HG03175 (cell line): ENCODE measurements around the gene CA6.
"Not testable (repeated sequence)": the region's sequence is repeated elsewhere in the genome, so short reads cannot be mapped to it uniquely, and the experiment has no call there.

Experiments
- ATAC-seq: cut with Tn5 transposase; IDR thresholded peaks from one replicate; pipeline ENCODE4 v1.9.1; 2021; ENCODE audit warnings: mild to moderate bottlenecking, moderate library complexity; ENCODE audit not compliant: unreplicated experiment

CA6 gene

DNA sequence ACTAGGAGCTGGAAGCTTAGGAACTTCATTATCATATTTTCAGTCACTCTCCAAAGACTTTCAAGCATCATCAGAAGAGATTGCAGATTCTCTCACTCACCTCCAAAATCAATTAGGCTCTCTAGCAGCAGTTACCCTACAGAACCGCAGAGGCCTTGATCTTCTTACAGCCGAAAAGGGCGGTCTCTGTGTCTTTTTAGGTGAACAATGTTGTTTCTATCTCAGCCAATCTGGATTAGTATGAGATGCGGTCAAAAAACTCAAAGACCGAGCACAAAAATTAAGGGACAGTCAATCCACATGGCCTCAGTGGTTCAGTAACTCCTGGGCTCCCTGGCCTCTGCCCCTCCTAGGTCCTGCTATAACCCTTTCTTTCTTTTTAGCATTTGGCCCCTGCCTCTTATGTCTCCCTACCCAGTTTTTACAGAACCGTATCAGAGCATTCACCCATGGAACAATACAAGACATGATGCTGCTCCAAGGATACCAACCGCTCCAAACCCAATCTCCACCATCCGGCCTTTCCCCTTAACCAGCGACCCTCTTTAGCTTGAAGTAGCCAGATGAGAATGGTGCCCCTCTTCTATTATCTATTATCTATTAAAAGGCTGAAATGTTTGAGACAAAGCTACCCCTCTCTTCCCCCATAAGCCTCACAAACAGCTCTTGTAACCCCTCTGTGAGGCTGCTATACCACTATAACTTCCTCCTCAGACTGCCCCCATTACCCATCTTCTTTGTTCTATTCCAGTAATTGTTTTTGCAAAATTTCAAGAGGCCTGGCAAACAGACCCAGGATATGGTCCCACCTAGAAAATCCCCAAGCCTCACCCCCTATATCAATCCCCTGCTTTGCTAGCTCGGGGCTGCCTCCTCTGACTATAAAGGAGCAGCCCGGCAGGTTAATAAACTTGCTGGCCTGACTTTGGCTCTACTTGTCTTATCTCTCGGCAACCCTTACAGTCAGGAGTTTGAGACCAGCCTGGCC, 18.7 kb upstream of the CA6 start:
- no peak for ATAC-seq

DNA sequence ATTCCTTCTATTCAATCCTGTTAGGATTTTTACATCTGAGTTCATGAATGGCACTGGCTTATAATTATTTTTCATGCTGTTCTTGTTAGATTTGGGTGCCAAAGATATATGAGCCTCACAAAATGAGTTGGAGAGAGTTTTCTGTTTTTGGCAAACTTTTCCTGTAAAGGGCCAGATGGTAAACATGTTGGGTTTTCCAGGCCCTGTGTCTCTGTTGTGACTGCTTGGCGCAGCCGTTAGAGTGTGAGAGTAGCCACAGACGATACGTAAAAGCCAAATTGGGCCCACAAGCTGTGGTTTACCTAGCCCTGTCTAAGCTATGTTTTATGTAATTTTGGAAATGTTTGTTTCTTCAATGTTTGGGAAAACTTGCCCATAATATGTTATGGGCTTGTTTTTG, 15.6 kb upstream of the CA6 start:
- no peak for ATAC-seq

DNA sequence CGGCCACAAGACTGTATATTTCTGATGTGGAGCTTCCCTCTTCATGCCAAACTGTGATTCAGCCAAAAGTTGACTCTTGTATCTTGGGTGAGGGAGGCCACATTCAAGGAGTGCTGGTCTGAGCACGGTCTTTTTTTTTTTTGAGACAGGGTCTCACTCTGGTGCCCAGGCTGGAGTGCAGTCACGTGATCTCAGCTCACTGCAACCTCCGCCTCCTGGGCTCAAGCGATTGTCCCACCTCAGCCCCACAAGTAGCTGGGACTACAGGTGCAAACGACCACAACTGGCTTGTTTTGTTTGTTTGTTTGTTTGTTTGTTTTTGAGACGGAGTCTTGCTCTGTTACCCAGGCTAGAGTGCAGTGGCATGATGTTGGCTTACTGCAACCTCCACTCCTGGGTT, 8.6 kb upstream of the CA6 start:
- not testable (repeated sequence) for ATAC-seq

DNA sequence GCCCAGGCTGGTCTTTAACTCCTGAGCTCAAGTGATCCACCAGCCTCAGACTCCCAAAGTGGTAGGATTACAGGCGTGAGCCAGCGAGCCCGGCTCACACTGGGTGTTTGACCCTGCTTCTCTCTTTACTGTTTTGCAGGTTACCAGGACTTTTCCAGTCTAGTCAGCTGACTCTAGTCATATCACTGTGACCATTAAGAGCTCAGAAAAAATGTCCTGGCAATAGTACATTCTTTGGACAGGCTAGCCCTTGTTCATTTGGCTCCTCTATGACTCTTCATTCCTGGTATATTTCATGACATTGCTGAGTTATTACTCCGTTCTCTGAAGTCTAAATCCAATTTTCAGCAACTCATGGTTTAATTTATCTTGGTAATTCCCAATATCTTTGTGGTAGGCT, 8.0 kb upstream of the CA6 start:
- no peak for ATAC-seq

DNA sequence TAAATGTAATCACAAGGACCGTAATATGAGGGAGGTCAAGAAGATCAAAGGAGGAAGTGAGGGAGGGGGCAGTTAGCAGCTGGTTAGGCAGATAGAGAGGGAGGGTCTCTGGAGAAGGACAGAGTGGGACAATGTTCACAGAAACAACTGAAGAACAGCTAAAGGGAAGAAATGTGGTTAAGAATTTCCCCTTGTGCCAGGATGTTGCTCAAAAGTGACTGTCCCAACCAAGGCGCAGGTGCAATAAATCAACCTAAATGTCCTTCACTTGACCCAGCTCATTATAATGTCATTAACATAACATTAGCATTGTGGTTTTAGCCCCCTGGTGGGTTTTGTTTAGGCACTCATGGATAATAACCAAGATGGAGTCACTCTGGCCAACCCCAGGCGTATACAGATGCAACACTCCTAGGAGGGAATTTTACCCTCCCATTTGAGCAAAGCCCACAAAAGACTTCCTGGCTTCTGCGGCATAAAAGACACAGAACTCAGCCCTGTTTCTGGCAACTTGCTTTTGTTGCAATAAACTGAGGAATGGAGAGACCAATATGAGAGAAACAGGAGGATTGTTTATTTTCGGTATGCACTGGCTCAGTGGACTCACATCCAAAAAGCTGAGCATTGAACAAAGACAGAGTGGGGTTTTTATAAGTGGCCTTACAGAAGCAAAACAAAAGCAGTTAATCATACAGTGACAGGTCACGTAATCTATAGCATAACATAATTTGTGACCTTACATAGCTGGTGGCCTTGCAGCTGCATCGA, 7.3 kb upstream of the CA6 start:
- no peak for ATAC-seq

DNA sequence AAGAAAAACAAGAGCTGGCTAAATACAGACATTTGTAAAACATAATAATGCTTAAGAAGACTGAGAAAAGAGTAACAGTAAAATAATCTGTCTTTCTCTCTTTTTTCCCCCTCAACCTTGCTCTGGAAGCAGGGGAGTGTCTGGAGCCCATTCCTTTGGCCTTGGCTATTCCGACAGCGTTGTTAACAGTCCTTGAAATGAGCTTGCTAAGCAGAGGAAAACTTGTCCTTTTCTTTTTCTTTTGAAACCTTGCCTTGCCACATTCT, 6.7 kb upstream of the CA6 start:
- ATAC-seq = no peak

DNA sequence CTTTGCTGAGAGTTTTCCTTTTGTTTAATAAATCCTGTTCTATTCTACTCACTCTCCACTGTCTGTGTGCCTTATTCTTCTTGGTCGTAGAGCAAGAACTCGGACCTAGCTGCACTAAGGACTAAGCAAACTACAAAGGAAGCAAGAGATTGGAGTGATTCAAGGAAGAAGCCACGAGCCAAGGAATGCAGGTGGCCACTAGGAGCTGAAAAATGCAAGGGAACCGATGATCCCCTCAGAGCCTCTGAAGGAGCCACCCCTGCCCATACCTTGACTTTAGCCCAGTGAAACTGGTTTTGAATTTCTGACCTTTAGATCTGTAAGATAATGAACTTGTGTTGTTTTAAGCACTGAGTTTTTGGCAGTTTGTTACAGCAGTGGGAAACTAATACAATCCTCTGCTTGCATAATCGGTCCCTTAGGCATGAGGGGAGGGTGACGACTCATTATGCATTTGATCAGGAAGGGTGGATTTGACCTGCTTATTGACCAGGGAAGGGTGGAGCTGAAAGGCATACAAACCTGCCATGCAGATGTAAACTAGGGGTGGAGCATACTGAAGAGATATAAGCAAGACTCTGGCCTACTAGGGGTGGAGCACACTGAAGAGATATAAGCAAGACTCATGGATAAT, 6.2 kb upstream of the CA6 start:
- no peak for ATAC-seq

DNA sequence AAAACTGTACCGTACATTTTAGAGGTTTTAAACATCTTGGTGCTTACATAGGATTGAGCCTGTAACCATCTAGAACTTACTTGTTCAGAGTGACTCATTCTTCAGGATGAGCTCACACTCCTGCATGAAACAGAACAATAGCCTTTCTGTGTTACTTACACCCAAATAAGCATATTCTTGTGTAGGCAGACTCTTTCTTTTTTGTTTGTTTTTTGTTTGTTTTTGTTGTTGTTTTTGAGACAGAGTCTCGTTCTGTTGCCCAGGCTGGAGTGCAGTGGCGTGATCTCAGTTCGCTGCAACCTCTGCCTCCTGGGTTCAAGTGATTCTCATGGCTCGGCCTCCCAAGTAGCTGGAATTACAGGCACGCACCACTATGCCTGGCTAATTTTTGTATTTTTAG, 3.8 kb upstream of the CA6 start:
- ATAC-seq = no peak

DNA sequence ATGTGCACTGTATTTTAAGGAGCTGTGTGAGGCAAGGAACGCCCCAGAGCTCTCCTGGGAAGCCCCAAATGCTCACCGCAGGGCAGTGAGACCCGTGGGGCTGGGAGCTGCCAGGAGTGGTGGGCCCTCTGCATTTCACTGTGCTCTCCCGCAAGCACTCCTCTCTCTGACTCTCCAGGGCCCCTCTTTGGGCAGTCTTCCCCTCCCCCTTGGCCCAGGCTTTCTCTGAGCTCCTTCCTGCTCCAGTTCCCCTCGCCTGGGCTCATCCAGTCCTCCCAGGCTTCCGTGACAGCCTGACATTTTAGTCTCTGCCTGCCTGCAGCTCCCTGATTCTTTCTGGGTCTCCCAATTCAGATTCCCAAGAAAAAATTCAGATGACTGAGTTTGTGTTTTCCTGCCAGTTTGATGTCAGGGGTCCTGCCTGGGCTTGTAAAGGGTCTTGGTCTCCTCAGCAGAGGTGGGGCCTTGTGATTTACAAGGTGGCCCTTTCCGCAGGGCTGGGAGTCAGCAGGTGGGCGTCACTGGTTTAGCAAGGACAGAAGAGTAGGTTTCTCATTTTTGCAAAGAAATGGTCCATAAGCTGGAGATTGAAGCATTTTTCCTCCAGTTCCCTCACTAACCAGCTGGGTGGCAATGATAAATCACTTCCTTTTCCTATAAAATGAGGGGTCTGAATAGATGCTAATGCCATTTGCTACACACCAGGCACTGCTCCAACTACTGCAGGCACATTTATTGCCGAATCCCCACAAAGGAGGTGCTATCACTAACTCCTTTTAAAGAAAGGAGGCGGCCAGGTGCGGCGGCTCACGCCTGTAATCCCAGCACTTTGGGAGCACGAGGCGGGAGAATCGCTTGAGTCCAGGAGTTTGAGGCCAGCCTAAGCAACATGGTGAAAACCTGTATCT, 1.9 kb upstream of the CA6 start:
- ATAC-seq = no peak

DNA sequence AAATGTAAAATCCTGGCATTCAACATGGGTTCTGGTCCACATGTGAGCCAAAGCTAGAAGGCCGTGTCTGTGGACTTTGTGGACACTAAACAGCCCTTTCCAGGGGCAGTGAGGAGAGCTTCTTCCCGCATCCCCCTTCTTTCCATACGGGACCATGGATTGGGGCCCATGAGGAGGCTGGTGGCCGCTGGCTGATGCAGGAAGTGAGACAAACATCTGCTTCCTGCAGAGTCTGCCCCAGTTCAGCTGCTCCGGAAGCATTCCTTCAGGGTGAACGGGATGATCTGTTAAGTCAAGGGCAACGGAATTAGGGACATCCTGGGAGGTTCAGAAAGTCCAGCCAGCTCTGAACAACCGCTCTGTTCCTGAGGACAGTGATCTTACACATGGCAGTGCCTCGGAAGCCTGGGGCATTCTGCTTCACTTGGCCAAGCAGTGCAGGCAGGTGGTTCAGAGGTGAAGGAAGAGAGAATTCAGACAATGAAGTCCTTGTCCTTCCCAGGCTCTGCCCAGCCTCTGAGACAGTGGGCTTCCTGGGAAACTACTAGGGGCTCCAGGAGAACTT, 1.5 kb downstream of the CA6 start:
- no peak for ATAC-seq

DNA sequence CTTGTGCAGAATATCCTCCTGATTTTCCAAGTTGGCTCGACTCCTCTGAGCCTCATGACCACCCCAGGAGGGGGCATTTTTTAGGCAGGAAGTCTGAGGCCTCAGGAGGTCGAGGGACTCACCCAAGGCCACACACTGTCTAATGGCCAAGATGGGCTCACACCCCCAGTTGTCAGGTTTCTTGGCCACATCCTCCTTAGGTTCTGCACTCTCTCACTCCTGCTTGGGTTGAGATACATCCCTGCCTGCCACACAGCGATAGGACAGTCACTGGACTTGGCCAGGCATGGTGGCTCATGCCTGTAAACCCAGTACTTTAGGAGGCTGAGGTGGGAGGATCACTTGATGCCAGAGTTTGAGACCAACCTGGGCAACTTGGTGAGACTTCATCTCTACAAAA, 4.6 kb downstream of the CA6 start:
- ATAC-seq = no peak

DNA sequence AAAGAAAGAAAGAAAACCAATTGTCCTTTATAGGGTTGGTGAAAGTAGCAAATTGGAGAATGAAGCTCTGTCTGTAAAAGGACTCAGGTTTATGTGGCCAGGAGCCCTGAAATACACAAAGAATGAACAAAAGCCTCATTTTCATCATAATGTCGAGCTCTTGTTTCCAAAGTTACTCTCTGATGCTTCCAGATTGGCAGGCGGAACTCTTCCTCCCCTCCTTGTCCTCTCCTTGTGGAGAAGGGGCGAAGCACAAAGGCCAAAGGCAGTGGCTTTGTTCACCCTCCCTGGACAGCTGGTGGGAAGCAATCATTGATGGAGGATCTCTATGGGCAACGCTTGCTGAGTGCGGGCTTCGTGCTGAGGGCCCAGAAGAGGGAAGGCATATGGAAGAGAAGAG, 5.6 kb downstream of the CA6 start:
- ATAC-seq = no peak

DNA sequence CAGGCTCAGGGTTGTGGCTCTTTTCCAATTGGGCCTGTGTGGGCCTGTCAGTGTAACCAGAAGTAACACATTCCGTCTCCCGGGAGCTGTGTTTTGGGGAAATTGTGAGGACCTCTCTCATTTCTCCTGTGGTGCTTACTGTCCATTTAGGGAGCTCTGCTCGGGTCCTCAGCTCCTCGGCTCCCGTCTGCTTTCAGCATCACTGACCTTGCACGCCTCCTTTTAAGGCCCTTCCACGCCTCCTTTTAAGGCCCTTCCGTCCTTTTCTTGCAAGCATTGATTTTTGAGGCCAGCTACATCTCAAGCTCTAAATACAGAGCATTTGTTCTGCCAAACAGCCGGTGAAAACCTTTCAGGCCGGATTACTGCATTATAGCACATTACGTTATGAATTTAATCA, 9.7 kb downstream of the CA6 start:
- no peak for ATAC-seq

DNA sequence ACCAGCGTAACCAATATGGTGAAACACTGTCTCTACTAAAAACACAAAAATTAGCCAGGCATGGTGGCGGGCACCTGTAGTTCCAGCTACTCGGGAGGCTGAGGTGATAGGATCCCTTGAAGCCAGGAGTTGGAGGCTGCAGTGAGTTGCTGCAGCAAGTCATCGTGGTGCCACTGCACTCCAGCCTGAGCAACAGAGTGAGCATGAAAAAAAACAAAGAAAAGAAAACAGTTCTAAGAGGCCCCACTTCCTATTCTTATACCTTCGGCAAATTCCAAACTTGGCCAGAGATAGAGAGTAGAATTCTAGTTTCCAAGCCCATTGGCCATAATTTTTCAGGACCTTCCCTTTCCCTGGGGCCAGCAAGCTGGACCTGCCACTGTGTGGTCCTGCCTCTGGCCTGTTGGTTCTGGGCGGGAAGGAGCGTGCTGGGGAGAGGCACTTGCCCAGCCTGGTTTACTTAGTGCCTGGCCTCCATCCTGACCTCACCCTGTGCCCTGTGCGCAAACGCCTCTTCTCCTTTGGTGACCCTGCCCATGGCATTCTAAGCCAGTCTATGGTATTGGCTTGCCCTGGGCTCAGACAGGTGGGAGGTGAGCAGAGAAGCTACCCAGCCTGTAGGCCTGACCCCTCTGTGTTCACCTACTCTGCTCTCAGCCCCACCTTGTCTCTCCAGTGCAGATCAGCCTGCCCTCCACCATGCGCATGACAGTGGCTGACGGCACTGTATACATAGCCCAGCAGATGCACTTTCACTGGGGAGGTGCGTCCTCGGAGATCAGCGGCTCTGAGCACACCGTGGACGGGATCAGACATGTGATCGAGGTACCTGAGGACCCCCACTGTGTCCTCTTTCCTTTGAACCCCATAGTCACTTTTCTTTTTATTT, 11.0 kb downstream of the CA6 start:
- ATAC-seq = no peak

DNA sequence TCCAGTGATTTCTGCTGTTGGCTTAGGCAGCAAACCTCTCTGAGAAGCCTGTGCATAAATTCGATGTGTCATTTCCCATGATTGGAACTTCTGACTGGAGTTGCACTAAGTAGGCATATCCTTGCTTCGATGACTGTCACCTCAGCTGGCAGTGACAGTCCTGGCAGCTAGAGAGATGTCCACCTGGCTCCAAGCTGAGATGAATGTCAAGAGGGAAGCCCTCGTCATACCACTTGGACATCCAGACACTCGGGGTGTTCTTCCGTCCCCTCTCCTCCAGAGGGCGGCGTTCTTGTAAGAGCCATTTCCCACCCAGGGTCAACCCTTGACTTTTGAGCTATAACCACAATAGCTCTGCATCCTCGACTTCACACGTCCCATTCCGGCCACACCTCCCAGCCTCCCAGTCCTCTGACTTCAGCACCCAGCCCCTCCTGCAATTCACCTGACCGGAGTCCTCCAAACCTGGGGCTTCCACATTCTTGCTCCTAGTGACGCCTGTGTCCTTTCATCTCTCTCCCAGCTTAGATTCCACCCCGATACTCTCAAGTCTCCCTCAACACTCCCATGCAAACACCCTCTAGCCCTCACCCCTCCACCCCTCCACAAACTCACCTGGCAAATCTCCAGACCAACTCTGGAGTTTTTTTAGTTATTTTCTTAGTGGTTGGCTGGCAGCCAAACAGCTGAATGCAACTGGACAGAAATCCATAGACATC, 17.3 kb downstream of the CA6 start:
- ATAC-seq = no peak

DNA sequence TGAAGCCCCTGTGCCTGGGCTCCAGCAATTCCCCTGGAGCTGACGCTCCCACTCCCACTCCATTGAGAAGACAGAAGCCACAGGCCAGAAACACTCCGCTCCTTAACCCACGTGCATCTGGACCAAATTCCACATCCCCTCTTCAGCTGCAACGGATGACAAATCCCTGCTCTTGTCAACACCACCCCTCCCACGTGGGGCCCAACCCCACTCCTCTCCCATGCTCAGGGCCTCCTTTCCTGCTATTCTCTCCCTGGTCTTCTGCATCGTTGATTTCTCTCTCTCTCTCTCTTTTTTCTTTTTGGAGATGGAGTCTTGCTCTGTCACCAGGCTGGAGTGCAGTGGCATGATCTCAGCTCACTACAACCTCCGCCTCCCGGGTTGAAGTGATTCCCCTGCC, 18.3 kb downstream of the CA6 start:
- ATAC-seq = no peak

DNA sequence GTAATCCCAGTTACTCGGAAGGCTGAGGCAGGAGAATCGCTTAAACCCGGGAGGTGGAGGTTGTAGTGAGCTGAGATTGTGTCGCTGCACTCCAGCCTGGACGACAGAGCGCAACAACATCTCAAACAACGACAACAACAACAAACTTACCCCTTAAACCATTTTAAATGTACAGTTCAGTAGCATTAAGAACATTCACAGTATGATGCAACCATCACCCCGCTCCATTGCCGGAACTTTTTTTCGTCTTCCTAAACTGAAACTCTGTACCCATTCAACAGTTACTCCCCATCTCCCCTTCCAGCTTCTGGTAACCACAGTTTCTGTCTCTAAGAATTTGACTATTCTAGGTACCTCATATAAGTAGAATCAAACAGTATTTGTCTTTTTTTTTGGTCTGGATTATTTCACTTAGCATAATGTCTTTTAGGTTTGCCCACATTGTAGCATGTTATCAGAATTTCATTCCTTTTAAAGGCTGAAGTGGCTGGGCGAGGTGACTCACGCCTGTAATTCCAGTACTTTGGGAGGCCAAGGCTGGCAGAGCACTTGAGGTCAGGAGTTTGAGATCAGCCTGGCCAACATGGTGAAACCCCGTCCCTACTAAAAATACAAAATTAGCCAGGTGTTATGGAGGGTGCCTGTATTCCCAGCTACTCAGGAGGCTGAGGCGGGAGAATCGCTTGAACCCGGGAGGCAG, 19.6 kb downstream of the CA6 start:
- ATAC-seq = no peak

DNA sequence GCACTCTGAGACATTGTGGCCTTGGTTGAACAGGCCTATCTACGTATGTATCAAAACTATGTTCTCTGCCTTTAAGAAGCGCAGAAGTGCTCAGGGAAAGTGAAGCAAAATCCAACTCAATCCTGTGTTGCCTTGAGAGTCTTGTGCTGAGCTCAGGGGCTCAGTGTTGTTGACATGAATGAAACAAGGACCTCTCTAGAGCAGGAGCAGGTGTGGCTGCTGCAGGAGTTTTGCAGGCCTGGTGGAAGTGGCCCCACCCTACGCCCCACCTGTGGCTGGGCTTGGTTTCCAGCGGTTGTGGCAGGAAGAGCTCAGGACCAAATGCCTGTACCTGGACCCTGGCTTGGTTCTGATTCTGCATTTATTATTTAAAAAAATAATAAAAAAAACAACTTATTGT, 20.9 kb downstream of the CA6 start:
- no peak for ATAC-seq
